ENCODE measurements around the gene KIRREL3. TPM values are rescaled to one million over a fixed set of nuclear protein-coding genes. Genes with fewer than 3 reads are reported as not detected.

KIRREL3 gene
- total and polyA plus RNA-seq, 8 donors = 0.06 to 1.1 (median 0.26) TPM; not detected in 2

DNA sequence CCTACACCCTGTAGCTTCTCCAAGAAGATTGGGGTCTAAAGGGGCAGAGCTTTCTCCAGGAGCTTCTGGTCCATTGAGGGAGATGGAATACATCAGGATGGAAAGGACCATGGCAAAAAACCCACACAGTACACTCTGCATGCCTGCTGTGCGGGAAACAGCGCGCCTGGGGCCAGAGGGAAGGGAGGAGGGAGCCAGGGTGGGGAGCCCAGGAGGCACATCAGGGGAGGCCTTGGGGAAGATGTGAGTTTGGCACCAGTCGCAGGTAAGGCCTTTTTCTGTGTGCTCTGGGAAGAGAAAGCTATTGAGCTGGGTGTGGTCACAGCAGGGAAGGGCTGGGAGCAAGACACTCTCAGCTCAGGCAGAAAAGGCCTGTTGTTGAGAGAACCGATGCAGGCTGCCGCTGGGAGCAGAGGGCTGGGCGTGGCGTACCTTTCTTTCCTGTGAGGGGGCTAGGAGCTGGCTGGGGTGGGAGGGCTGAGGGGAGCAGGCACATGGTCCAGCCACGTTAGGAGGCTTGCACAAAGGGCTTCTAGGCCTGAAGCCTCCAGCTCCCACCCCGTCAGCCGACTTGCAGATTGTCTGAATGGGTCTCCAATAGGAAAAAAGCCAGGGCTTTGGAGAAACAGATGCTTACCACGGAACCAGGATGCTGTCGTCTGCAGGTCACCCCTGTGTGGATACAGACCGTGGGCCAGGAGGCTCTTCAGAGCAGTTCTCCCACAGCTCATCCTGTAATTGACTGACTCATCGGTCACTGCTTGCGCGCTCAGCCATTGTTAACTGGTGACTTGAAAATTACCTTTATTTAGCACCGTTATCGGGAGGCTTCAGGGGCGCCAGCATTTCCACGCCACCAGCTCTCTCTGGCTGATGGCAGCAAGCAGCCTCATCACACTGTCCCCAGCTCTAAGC is 407.8 kb downstream of the KIRREL3 start:
- TF ChIP-seq, protein P1, sequence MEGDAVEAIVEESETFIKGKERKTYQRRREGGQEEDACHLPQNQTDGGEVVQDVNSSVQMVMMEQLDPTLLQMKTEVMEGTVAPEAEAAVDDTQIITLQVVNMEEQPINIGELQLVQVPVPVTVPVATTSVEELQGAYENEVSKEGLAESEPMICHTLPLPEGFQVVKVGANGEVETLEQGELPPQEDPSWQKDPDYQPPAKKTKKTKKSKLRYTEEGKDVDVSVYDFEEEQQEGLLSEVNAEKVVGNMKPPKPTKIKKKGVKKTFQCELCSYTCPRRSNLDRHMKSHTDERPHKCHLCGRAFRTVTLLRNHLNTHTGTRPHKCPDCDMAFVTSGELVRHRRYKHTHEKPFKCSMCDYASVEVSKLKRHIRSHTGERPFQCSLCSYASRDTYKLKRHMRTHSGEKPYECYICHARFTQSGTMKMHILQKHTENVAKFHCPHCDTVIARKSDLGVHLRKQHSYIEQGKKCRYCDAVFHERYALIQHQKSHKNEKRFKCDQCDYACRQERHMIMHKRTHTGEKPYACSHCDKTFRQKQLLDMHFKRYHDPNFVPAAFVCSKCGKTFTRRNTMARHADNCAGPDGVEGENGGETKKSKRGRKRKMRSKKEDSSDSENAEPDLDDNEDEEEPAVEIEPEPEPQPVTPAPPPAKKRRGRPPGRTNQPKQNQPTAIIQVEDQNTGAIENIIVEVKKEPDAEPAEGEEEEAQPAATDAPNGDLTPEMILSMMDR (IDR thresholded peaks at IDR 0.05) = no peak
- intact Hi-C loops (cut with DNase I) = no loop called here
- no peak for ATAC-seq
- WGBS, 2 donors = 85 to 89% methylated on average over 21 of the region's 21 CpGs
- H3K4me3 ChIP-seq = no peak overlapping the region
- no peaks in the 10 kb centered on the region for H3K36me3 ChIP-seq
- H3K4me1 ChIP-seq = no peaks in the 10 kb centered on the region
- H3K27me3 ChIP-seq = no peaks in the 10 kb centered on the region
- no peak for DNase-seq
- H3K9me3 ChIP-seq = no peaks in the 10 kb centered on the region
- no peak for FAIRE-seq
- no peak overlapping the region for H3K27ac ChIP-seq

DNA sequence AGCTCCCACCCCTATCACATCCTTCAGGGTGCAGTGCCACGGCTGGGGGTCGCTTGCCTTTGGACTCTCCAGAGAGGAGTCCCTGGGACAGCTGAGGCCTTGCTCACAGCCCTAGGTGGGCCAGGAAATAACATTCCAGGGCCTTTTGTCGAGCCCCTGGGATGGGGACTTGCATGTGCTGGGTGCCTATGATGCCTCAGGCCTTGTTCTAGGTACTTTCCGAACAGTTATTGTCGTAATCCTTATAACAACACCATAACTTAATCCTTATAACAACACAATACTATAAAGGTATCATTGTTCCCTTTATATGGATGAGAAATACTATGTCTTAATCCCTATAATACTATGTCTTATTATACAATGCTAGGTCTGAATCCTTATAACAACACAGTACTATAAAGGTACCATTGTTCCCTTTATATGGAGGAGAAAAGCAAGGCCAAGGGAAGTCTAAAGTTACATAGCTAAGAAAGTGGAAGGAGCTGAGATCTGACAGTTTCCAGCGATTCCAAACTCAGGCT is 408.5 kb downstream of the KIRREL3 start:
- H3K4me3 ChIP-seq = no peak overlapping the region
- no peaks in the 10 kb centered on the region for H3K4me1 ChIP-seq
- no peaks in the 10 kb centered on the region for H3K36me3 ChIP-seq
- WGBS, 2 donors = 79 to 85% methylated on average over 6 of the region's 6 CpGs
- ATAC-seq (no peak), DNase-seq (no peak), FAIRE-seq (no peak)
- TF ChIP-seq, protein P1 (IDR thresholded peaks at IDR 0.05) = no peak
- intact Hi-C loops (cut with DNase I) = no loop called here
- H3K27ac ChIP-seq = no peak overlapping the region
- no peaks in the 10 kb centered on the region for H3K27me3 ChIP-seq
- H3K9me3 ChIP-seq = no peaks in the 10 kb centered on the region

DNA sequence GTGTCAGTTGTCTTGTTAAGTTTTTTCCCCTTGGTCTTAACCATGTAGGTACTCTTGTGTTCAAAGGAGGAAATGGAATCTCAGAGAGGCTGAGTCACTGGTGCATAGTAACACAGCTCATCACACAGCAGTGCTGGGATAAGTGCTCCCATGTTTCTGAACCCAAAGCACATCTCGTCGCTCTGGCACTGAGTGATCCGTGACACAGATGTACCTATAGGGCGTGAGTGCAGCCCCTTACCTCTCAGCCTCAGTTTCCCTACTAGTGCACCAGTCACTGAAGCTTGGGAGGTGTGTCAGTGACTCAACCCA is 411.1 kb downstream of the KIRREL3 start:
- Histone ChIP-seq H3K36me3 (no peaks in the 10 kb centered on the region), H3K27me3 (no peaks in the 10 kb centered on the region), H3K4me1 (peaks cover 0 to 5% (median 4%) of the 10 kb centered on the region in 3 donors), H3K27ac (no peak overlapping the region), H3K9me3 (no peaks in the 10 kb centered on the region), H3K4me3 (no peak overlapping the region)
- 73 to 85% methylated on average over 4 of the region's 4 CpGs for WGBS, 2 donors
- intact Hi-C loops (cut with DNase I) = no loop called here
- FAIRE-seq (no peak), DNase-seq (no peak), ATAC-seq (no peak)
- TF ChIP-seq, protein P1 (IDR thresholded peaks at IDR 0.05) = no peak

DNA sequence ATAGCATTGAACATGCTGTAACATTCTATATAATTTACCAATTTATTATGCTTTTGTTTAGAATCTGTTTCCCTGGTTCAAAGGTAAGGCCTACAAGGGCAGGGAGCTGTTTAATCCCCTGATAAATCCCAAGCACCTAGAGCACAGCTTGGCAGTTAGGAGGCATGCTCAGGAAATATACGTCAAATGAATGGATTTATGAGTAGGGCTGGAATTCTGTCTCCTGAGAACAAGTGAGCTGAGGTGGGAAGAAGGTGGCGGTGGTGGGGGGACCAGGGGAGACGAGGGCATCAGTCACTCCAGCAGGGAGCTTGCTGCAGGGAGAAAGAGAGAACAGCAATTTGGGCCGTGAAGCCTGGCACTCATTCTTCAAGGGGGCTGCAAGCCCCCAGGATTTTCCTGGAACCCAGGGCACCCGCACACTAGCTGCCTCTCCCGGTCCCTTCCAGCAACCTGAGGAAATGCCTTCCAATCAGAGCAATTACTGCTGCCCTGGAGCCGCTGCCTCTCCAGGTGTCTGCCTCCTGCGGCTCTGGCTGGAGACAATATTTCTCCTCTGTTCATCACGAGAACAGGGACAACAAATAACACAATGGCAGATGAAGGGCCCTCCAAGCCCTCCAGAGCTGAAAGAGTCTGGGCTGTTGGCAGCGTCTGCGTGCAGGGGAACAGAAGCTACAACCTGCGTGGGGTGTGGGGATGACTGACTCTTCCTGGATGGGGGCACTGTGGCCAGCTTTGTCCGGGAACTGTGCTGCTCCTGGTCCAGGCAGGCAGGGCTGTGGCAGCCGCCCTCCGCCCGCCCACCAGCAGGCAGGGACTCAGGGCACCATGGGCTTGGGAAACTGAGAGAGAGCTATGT is 411.7 kb downstream of the KIRREL3 start:
- Histone ChIP-seq H3K36me3 (no peaks in the 10 kb centered on the region), H3K4me1 (peaks cover 0 to 5% (median 4%) of the 10 kb centered on the region in 3 donors), H3K27ac (no peak overlapping the region), H3K27me3 (no peaks in the 10 kb centered on the region), H3K9me3 (no peaks in the 10 kb centered on the region), H3K4me3 (no peak overlapping the region)
- FAIRE-seq = no peak
- 86 to 89% methylated on average over 16 of the region's 16 CpGs for WGBS, 2 donors
- intact Hi-C loops (cut with DNase I) = no loop called here
- TF ChIP-seq, protein P1 (IDR thresholded peaks at IDR 0.05) = no peak
- no peak for DNase-seq
- ATAC-seq = no peak

All from pancreas (tissue), 10 donors.